ENCODE measurements around the gene DCST2. TPM values are rescaled to one million over a fixed set of nuclear protein-coding genes. Genes with fewer than 3 reads are reported as not detected.

DCST2 gene
- total RNA-seq, 1 donor from 2014 or later = 2.8 TPM

- Mint-ChIP-seq H3K4me1 (ENCODE audit: unreplicated experiment) (peaks cover 17% of the 10 kb centered on the region), H3K27me3 (ENCODE audit: unreplicated experiment) (peaks cover 11% of the 10 kb centered on the region), H3K27ac (ENCODE audit: unreplicated experiment) (no peak overlapping the region), H3K36me3 (ENCODE audit: low read depth, unreplicated experiment) (peaks cover 6% of the 10 kb centered on the region), H3K9me3 (ENCODE audit: unreplicated experiment) (no peaks in the 10 kb centered on the region), H3K4me3 (ENCODE audit: unreplicated experiment) (no peak overlapping the region)
- no peak for DNase-seq (ENCODE audit: low spot score)
- TF ChIP-seq CTCF (IDR thresholded peaks at IDR 0.05; ENCODE audit: unreplicated experiment) = no peak
These were observed 18.7 kb downstream of the DCST2 start for GRCh38 chr1:155014709-155015508.

GRCh38 chr1:155013632-155014031 lies 19.9 kb downstream of the DCST2 start:
- peaks cover 14% of the 10 kb centered on the region for H3K4me1 Mint-ChIP-seq (ENCODE audit: unreplicated experiment)
- TF ChIP-seq CTCF (IDR thresholded peaks at IDR 0.05; ENCODE audit: unreplicated experiment) = no peak
- H3K27ac Mint-ChIP-seq (ENCODE audit: unreplicated experiment) = peak overlapping the region; percentile 24
- DNase-seq (ENCODE audit: low spot score) = no peak
- no peaks in the 10 kb centered on the region for H3K9me3 Mint-ChIP-seq (ENCODE audit: unreplicated experiment)
- H3K27me3 Mint-ChIP-seq (ENCODE audit: unreplicated experiment) = peaks cover 8% of the 10 kb centered on the region
- H3K4me3 Mint-ChIP-seq (ENCODE audit: unreplicated experiment) = no peak overlapping the region
- no peaks in the 10 kb centered on the region for H3K36me3 Mint-ChIP-seq (ENCODE audit: low read depth, unreplicated experiment)

DNA sequence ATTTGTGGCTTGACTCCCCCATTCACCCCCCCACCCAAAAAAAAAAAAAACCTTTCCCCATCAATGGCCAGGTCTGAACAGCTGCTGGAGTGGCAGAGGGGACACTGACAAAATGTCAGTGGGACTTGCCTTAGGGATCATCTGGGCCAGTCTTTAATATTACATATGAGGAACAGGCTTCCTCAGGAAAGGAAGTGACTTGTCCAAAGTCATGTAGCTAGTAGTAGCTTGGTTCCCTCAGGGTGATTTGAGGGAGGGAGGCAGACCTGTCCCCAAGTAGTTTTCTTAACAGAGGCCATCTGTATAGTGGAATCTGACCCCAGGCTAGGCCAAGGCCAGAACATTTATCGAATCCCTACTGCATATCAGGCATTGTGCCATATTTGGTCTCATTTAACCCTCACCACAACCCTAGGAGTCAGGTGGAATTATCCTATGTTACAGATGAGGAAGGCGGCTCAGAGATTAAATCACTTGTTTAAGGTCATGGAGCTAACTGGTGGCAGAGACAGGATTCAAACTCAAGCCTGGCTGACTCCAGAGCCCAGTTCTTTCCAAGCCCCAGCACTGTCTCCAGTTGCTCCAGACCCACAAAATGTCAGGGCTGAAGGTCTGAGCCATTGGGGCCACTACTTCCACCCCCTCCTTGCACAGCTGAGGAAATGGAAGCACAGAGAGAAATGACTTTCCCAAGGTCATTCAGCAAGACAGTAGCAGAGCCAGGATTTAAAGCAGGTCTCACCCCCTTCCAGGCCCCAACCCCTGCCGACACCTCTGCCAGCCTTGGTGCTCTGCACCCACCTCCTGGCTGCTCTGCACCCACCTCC lies 20.6 kb downstream of the DCST2 start:
- DNase-seq (ENCODE audit: low spot score) = no peak
- Mint-ChIP-seq H3K9me3 (ENCODE audit: unreplicated experiment) (no peaks in the 10 kb centered on the region), H3K36me3 (ENCODE audit: low read depth, unreplicated experiment) (no peaks in the 10 kb centered on the region), H3K27me3 (ENCODE audit: unreplicated experiment) (peaks cover 8% of the 10 kb centered on the region), H3K4me3 (ENCODE audit: unreplicated experiment) (no peak overlapping the region), H3K27ac (ENCODE audit: unreplicated experiment) (no peak overlapping the region), H3K4me1 (ENCODE audit: unreplicated experiment) (peaks cover 14% of the 10 kb centered on the region)
- no peak for TF ChIP-seq CTCF (IDR thresholded peaks at IDR 0.05; ENCODE audit: unreplicated experiment)

GRCh38 chr1:155012026-155012546 lies 21.5 kb downstream of the DCST2 start:
- Mint-ChIP-seq H3K36me3 (ENCODE audit: low read depth, unreplicated experiment) (no peaks in the 10 kb centered on the region), H3K4me3 (ENCODE audit: unreplicated experiment) (no peak overlapping the region), H3K27me3 (ENCODE audit: unreplicated experiment) (peaks cover 5% of the 10 kb centered on the region), H3K4me1 (ENCODE audit: unreplicated experiment) (peaks cover 10% of the 10 kb centered on the region), H3K27ac (ENCODE audit: unreplicated experiment) (no peak overlapping the region), H3K9me3 (ENCODE audit: unreplicated experiment) (no peaks in the 10 kb centered on the region)
- TF ChIP-seq CTCF (IDR thresholded peaks at IDR 0.05; ENCODE audit: unreplicated experiment) = no peak
- DNase-seq (ENCODE audit: low spot score) = no peak

Data from endothelial cell (in vitro differentiated cells).